Measurements from ENCODE around the gene VPS39.

VPS39 gene

GRCh38 chr15:42191610-42192346 lies 16.3 kb downstream of the VPS39 start:
- TF ChIP-seq CTCF (IDR thresholded peaks at IDR 0.05; ENCODE audit: borderline replicate concordance, control extremely low read depth, extremely low read depth, insufficient read depth, missing control alignments): no peak
- in situ Hi-C loops (cut with MboI; ENCODE audit: low sequenced_read_pairs, unreplicated experiment): no loop called here

GRCh38 chr15:42190370-42190769 lies 17.7 kb downstream of the VPS39 start:
- in situ Hi-C loops (cut with MboI; ENCODE audit: low sequenced_read_pairs, unreplicated experiment): no loop called here
- TF ChIP-seq CTCF (IDR thresholded peaks at IDR 0.05; ENCODE audit: borderline replicate concordance, control extremely low read depth, extremely low read depth, insufficient read depth, missing control alignments): no peak
- no peak for DNase-seq (ENCODE audit: low spot score)

More at GRCh38 chr15:42191610-42192346, 16.3 kb downstream of the VPS39 start:
- no peak for DNase-seq (ENCODE audit: low spot score)

GRCh38 chr15:42185801-42186200 lies 22.3 kb downstream of the VPS39 start:
- DNase-seq (ENCODE audit: low spot score): no peak
- no peak for TF ChIP-seq CTCF (IDR thresholded peaks at IDR 0.05; ENCODE audit: borderline replicate concordance, control extremely low read depth, extremely low read depth, insufficient read depth, missing control alignments)
- in situ Hi-C loops (cut with MboI; ENCODE audit: low sequenced_read_pairs, unreplicated experiment): no loop called here

GRCh38 chr15:42184736-42185135 lies 23.4 kb downstream of the VPS39 start:
- in situ Hi-C loops (cut with MboI; ENCODE audit: low sequenced_read_pairs, unreplicated experiment): no loop called here
- TF ChIP-seq CTCF (IDR thresholded peaks at IDR 0.05; ENCODE audit: borderline replicate concordance, control extremely low read depth, extremely low read depth, insufficient read depth, missing control alignments): no peak
- no peak for DNase-seq (ENCODE audit: low spot score)

GRCh38 chr15:42184296-42184695 lies 23.8 kb downstream of the VPS39 start:
- DNase-seq (ENCODE audit: low spot score): peak; percentile 33
- in situ Hi-C loops (cut with MboI; ENCODE audit: low sequenced_read_pairs, unreplicated experiment): no loop called here
- no peak for TF ChIP-seq CTCF (IDR thresholded peaks at IDR 0.05; ENCODE audit: borderline replicate concordance, control extremely low read depth, extremely low read depth, insufficient read depth, missing control alignments)

GRCh38 chr15:42182961-42183360 lies 25.1 kb downstream of the VPS39 start:
- DNase-seq (ENCODE audit: low spot score): no peak
- in situ Hi-C loops (cut with MboI; ENCODE audit: low sequenced_read_pairs, unreplicated experiment): no loop called here
- TF ChIP-seq CTCF (IDR thresholded peaks at IDR 0.05; ENCODE audit: borderline replicate concordance, control extremely low read depth, extremely low read depth, insufficient read depth, missing control alignments): no peak
